Medulla oblongata (tissue), 1 donor: Measurements from ENCODE around the gene HPSE2.

Experiments used
- DNase-seq: peaks from one replicate; pipeline ENCODE4 v3.0.0-alpha.2; 2015; ENCODE audit errors: extremely low spot score

The HPSE2 gene

GRCh38 chr10:98846787-98847186, 388.9 kb downstream of the HPSE2 start:
- no peak for DNase-seq

- DNase-seq: no peak
These were observed 402.1 kb downstream of the HPSE2 start for GRCh38 chr10:98833542-98833941.

GRCh38 chr10:98832738-98833137, 402.9 kb downstream of the HPSE2 start:
- DNase-seq: no peak

GRCh38 chr10:98832196-98832595, 403.5 kb downstream of the HPSE2 start:
- no peak for DNase-seq

GRCh38 chr10:98831391-98831790, 404.3 kb downstream of the HPSE2 start:
- no peak for DNase-seq

- no peak for DNase-seq
These were observed 409.9 kb downstream of the HPSE2 start for GRCh38 chr10:98825741-98826140.

- DNase-seq: no peak
These were observed 418.3 kb downstream of the HPSE2 start for GRCh38 chr10:98817396-98817795.

- peak; percentile 31 for DNase-seq
These were observed 420.4 kb downstream of the HPSE2 start for GRCh38 chr10:98815039-98815885.

- no peak for DNase-seq
These were observed 421.2 kb downstream of the HPSE2 start for GRCh38 chr10:98814470-98814869.

- DNase-seq: no peak
These were observed 427.3 kb downstream of the HPSE2 start for GRCh38 chr10:98808282-98808892.

GRCh38 chr10:98800263-98800662, 435.4 kb downstream of the HPSE2 start:
- DNase-seq: no peak

- no peak for DNase-seq
These were observed 440.2 kb downstream of the HPSE2 start for GRCh38 chr10:98795467-98795866.

GRCh38 chr10:98790817-98791216, 444.8 kb downstream of the HPSE2 start:
- no peak for DNase-seq

GRCh38 chr10:98778277-98778759, 457.3 kb downstream of the HPSE2 start:
- no peak for DNase-seq

GRCh38 chr10:98758463-98758862, 477.2 kb downstream of the HPSE2 start:
- DNase-seq: no peak

GRCh38 chr10:98748298-98748697, 487.4 kb downstream of the HPSE2 start:
- DNase-seq: peak; percentile 8

- no peak for DNase-seq
These were observed 490.0 kb downstream of the HPSE2 start for GRCh38 chr10:98745645-98746044.

- no peak for DNase-seq
These were observed 515.1 kb downstream of the HPSE2 start for GRCh38 chr10:98720551-98720950.

GRCh38 chr10:98713586-98713985, 522.1 kb downstream of the HPSE2 start:
- no peak for DNase-seq

- no peak for DNase-seq
These were observed 539.1 kb downstream of the HPSE2 start for GRCh38 chr10:98696516-98696915.

- DNase-seq: no peak
These were observed 540.8 kb downstream of the HPSE2 start for GRCh38 chr10:98694883-98695282.

GRCh38 chr10:98694014-98694413, 541.6 kb downstream of the HPSE2 start:
- no peak for DNase-seq

- no peak for DNase-seq
These were observed 548.0 kb downstream of the HPSE2 start for GRCh38 chr10:98687685-98688084.
